Adrenal gland (tissue), 12 donors: ENCODE results near the gene MRGPRG. TPM values are rescaled to one million over a fixed set of nuclear protein-coding genes. Genes with fewer than 3 reads are reported as not detected.

ENCODE experiments used
- DNase-seq, 7 donors: peaks; one replicate each; pipeline ENCODE4 v3.0.0-alpha.2; 2019 to 2020
- H3K27ac ChIP-seq, 5 donors: fragments of 200-600 bp; sonication (generic) in 4 of 5; 1 replicate in 3 of 5; 2 replicates in 2 of 5; pipeline versions ENCODE4 v1.5.1 to v1.8.0; 2016 to 2020; ENCODE audit warnings: mild to moderate bottlenecking in 1 of 5
- H3K27me3 ChIP-seq: fragments of 200-600 bp; 2 replicates; pipeline ENCODE4 v1.8.0; 2021
- H3K36me3 ChIP-seq, 2 donors: fragments of 200-600 bp; replicated peaks in 1 of 2; 1 replicate in 1 of 2; 2 replicates in 1 of 2; pipeline versions ENCODE4 v1.5.1 to v1.8.0; 2018 to 2022
- H3K4me1 ChIP-seq, 2 donors: fragments of 200-600 bp; replicated peaks in 1 of 2; 1 replicate in 1 of 2; 2 replicates in 1 of 2; pipeline versions ENCODE4 v1.5.1 to v1.8.0; 2018 to 2021
- H3K4me3 ChIP-seq, 4 donors: fragments of 200-600 bp; sonication (generic) in 3 of 4; one replicate each; pipeline ENCODE4 v1.5.1; 2016 to 2018
- H3K9me3 ChIP-seq, 3 donors: fragments of 200-600 bp; sonication (generic) in 1 of 3; replicated peaks in 1 of 3; 1 replicate in 2 of 3; 2 replicates in 1 of 3; pipeline versions ENCODE4 v1.5.1 to v1.8.0; 2016 to 2021
- POLR2A ChIP-seq, 2 donors: fragments of 450-650 bp; IDR thresholded peaks; one replicate each; pipeline ENCODE4 v1.6.1; 2017; ENCODE audit warnings: antibody characterized with exemption in 2 of 2, mild to moderate bottlenecking in 2 of 2, moderate library complexity in 1 of 2
- WGBS, 4 donors: extraction: QIAGEN DNeasy Blood & Tissue Kit in 2 of 4; methylation state at CpG; one replicate each; pipeline versions ENCODE4 v1.1.5 to v1.1.7; 2013 to 2017; 5-methylcytosine and 5-hydroxymethylcytosine counted together
- intact Hi-C, 2 donors: fragments of 100-400 bp; cut with DNase I; formaldehyde crosslinking; loops; one replicate each; pipeline versions ENCODE4 v1.14.1 to v1.15.0; 2022 to 2023
- polyA plus RNA-seq, 3 donors: library from polyadenylated mRNA; stranded (reverse); fragments of 200-250 nt in 2 of 3; fragments of 350-450 nt in 1 of 3; fragmentation: Illumina TruSeq in 1 of 3; extraction: RNeasy Lipid Tissue Mini Kit (QIAGEN cat#74804) in 1 of 3; gene quantifications; one replicate each; pipeline ENCODE4 v1.2.3, GENCODE V29; 2013 to 2014
- total RNA-seq, 9 donors: library from RNA; depleted of rRNA in 4 of 9; stranded (reverse); fragments of >200 nt in 4 of 9; fragments of 120-200 nt in 1 of 9; fragmentation: NEBNext Ultra II Directional in 1 of 9; extraction: Animal tissue kit (Norgen Biotek cat#: 25700) in 1 of 9; gene quantifications; one replicate each; pipeline versions ENCODE4 v1.1.0 to v1.2.4, GENCODE V29; 2013 to 2023
- TF ChIP-seq, protein P1 (sequence below), 6 experiments: fragments of 450-650 bp in 4 of 6; fragments of 200-600 bp in 2 of 6; sonication (generic) in 1 of 6; IDR thresholded peaks; 1 replicate in 5 of 6; 2 replicates in 1 of 6; pipeline versions ENCODE4 v1.5.1 to v1.8.0; 2016 to 2021; ENCODE audit warnings: antibody characterized with exemption in 6 of 6, mild to moderate bottlenecking in 2 of 6, moderate library complexity in 1 of 6
- donor health status: healthy with polysubstance abuse.
- donor health status: Bipolar disorder and iron deficiency.
- donor health status: DM: yes; HTN: yes; CAD: no.
- donor health status: DM: no; HTN: no; CAD: no.
- donor health status: DM: no; HTN: no; CAD: no.
- donor health status: DM: yes; HTN: yes; CAD: no.

Gene MRGPRG
- total and polyA plus RNA-seq, 12 donors, result not detected

- peaks cover 7% of the 10 kb centered on the region for H3K27me3 ChIP-seq
- TF ChIP-seq, protein P1, sequence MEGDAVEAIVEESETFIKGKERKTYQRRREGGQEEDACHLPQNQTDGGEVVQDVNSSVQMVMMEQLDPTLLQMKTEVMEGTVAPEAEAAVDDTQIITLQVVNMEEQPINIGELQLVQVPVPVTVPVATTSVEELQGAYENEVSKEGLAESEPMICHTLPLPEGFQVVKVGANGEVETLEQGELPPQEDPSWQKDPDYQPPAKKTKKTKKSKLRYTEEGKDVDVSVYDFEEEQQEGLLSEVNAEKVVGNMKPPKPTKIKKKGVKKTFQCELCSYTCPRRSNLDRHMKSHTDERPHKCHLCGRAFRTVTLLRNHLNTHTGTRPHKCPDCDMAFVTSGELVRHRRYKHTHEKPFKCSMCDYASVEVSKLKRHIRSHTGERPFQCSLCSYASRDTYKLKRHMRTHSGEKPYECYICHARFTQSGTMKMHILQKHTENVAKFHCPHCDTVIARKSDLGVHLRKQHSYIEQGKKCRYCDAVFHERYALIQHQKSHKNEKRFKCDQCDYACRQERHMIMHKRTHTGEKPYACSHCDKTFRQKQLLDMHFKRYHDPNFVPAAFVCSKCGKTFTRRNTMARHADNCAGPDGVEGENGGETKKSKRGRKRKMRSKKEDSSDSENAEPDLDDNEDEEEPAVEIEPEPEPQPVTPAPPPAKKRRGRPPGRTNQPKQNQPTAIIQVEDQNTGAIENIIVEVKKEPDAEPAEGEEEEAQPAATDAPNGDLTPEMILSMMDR (IDR thresholded peaks at IDR 0.05), result no peak
- TF ChIP-seq POLR2A (IDR thresholded peaks at IDR 0.05), result no peak
- H3K4me3 ChIP-seq, result no peak overlapping the region
- intact Hi-C loops, result no loop called here
- H3K4me1 ChIP-seq, result no peaks in the 10 kb centered on the region
- no peak overlapping the region for H3K27ac ChIP-seq
- WGBS, 4 donors, result 75 to 85% (median 79%) methylated on average over 14 to 21 of the region's 21 CpGs
- no peak for DNase-seq
- H3K9me3 ChIP-seq, result no peaks in the 10 kb centered on the region
- H3K36me3 ChIP-seq, result no peaks in the 10 kb centered on the region
Observed at GRCh38 chr11:3229673-3230630, 11.3 kb upstream of the MRGPRG start.

DNA sequence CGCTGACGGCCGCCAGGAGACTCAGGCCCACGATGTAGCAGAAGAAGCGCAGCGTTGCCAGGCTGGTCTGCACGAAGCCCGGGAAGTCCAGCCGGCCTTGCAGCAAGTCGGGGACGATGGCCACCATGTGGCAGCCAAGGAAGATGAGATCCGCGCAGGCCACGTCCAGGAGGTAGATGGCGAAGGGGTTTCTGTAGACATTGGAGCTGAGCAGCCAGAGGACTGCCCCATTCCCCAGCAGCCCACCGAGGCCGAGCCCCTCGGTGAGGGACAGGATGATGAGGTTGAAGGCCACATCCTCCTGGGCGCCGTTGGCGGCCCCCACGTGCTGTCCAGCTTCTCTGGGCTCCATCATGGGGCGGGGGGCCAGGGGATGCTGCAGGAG, 9.8 kb upstream of the MRGPRG start:
- DNase-seq, result peak in 1 of 7 donors; percentile 8
- intact Hi-C loops, result no loop called here
- H3K27ac ChIP-seq, result no peak overlapping the region
- 74 to 89% (median 86%) methylated on average over 13 to 23 of the region's 23 CpGs for WGBS, 4 donors
- H3K4me1 ChIP-seq, result no peaks in the 10 kb centered on the region
- no peak overlapping the region for H3K4me3 ChIP-seq
- peaks cover 10% of the 10 kb centered on the region for H3K27me3 ChIP-seq
- no peaks in the 10 kb centered on the region for H3K36me3 ChIP-seq
- TF ChIP-seq, protein P1 (IDR thresholded peaks at IDR 0.05), result no peak
- TF ChIP-seq POLR2A (IDR thresholded peaks at IDR 0.05), result no peak
- no peaks in the 10 kb centered on the region for H3K9me3 ChIP-seq

GRCh38 chr11:3227568-3228444, 9.2 kb upstream of the MRGPRG start:
- peak in 2 of 7 donors; percentile 6 to 7 for DNase-seq
- H3K4me3 ChIP-seq, result no peak overlapping the region
- no peaks in the 10 kb centered on the region for H3K4me1 ChIP-seq
- intact Hi-C loops, result no loop called here
- H3K27me3 ChIP-seq, result peaks cover 15% of the 10 kb centered on the region
- WGBS, 4 donors, result 80 to 85% (median 83%) methylated on average over 27 to 46 of the region's 46 CpGs
- no peak overlapping the region for H3K27ac ChIP-seq
- H3K36me3 ChIP-seq, result no peaks in the 10 kb centered on the region
- no peak for TF ChIP-seq POLR2A (IDR thresholded peaks at IDR 0.05)
- TF ChIP-seq, protein P1 (IDR thresholded peaks at IDR 0.05), result no peak
- no peaks in the 10 kb centered on the region for H3K9me3 ChIP-seq
